Testis (tissue), 2 donors: ENCODE results near the gene G3BP2.

Source experiments
- POLR2A ChIP-seq: fragments of 450-650 bp; IDR thresholded peaks from one replicate; pipeline ENCODE4 v1.6.1; 2017; ENCODE audit warnings: antibody characterized with exemption, mild to moderate bottlenecking, moderate library complexity
- TF ChIP-seq, protein P1 (sequence below), 3 experiments: fragments of 450-650 bp in 2 of 3; fragments of 200-600 bp in 1 of 3; sonication (generic) in 1 of 3; IDR thresholded peaks; one replicate each; pipeline ENCODE4 v1.5.1; 2016 to 2019; ENCODE audit warnings: antibody characterized with exemption in 3 of 3, mild to moderate bottlenecking in 2 of 3, moderate library complexity in 1 of 3

DNA sequence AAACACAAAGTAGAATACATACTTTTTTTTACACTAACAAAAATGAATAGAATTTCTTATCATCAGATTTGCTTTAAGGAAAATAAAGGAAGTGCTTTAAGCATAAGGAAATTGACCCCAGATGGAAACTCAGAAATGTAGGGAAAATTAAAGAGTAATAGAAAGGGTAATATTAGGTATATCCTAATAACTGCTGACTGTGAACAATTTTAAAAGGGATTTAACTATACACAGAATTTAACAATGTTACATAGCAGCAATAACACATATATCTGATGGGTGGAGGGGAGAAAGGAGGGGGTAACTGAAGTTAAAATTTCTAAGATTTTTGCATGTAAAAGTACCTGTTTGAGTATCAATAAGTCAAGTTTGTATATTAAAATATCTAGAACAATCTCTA is 51.5 kb downstream of the G3BP2 start:
- TF ChIP-seq, protein P1, sequence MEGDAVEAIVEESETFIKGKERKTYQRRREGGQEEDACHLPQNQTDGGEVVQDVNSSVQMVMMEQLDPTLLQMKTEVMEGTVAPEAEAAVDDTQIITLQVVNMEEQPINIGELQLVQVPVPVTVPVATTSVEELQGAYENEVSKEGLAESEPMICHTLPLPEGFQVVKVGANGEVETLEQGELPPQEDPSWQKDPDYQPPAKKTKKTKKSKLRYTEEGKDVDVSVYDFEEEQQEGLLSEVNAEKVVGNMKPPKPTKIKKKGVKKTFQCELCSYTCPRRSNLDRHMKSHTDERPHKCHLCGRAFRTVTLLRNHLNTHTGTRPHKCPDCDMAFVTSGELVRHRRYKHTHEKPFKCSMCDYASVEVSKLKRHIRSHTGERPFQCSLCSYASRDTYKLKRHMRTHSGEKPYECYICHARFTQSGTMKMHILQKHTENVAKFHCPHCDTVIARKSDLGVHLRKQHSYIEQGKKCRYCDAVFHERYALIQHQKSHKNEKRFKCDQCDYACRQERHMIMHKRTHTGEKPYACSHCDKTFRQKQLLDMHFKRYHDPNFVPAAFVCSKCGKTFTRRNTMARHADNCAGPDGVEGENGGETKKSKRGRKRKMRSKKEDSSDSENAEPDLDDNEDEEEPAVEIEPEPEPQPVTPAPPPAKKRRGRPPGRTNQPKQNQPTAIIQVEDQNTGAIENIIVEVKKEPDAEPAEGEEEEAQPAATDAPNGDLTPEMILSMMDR (IDR thresholded peaks at IDR 0.05) = no peak
- no peak for TF ChIP-seq POLR2A
